Kidney epithelial cell (primary cell): ENCODE measurements around the gene LZTFL1. TPM values are rescaled to one million over a fixed set of nuclear protein-coding genes. Genes with fewer than 3 reads are reported as not detected.

Source experiments
- DNase-seq: peaks from one replicate; pipeline ENCODE4 v3.0.0-alpha.2; 2010; ENCODE audit warnings: low read depth
- H3K27me3 ChIP-seq: 2 replicates; pipeline ENCODE4 v1.6.0; 2011; ENCODE audit warnings: low read length; ENCODE audit not compliant: control insufficient read depth, insufficient read depth
- H3K36me3 ChIP-seq: 2 replicates; pipeline ENCODE4 v1.5.1; 2011; ENCODE audit warnings: low read length; ENCODE audit not compliant: control insufficient read depth, insufficient read depth
- H3K4me3 ChIP-seq: 2 replicates; pipeline ENCODE4 v1.5.1; 2011; ENCODE audit warnings: low read depth, mild to moderate bottlenecking, control low read depth, low read length
- total RNA-seq: library from RNA; depleted of rRNA; stranded (reverse); fragments of >200 nt; gene quantifications from 2 replicates; pipeline ENCODE4 v1.2.3, GENCODE V29; 2015
- TF ChIP-seq, protein P1 (sequence below): IDR thresholded peaks from 2 replicates; pipeline ENCODE4 v1.5.1; 2011; ENCODE audit warnings: mild to moderate bottlenecking, moderate library complexity, low read length, control low read depth, inconsistent platforms; ENCODE audit not compliant: insufficient read depth, poor library complexity, severe bottlenecking

LZTFL1 gene
- total RNA-seq, 1 donor from 2014 or later = 28.2 TPM

GRCh38 chr3:45807681-45808540 lies 34.0 kb downstream of the LZTFL1 start:
- TF ChIP-seq, protein P1, sequence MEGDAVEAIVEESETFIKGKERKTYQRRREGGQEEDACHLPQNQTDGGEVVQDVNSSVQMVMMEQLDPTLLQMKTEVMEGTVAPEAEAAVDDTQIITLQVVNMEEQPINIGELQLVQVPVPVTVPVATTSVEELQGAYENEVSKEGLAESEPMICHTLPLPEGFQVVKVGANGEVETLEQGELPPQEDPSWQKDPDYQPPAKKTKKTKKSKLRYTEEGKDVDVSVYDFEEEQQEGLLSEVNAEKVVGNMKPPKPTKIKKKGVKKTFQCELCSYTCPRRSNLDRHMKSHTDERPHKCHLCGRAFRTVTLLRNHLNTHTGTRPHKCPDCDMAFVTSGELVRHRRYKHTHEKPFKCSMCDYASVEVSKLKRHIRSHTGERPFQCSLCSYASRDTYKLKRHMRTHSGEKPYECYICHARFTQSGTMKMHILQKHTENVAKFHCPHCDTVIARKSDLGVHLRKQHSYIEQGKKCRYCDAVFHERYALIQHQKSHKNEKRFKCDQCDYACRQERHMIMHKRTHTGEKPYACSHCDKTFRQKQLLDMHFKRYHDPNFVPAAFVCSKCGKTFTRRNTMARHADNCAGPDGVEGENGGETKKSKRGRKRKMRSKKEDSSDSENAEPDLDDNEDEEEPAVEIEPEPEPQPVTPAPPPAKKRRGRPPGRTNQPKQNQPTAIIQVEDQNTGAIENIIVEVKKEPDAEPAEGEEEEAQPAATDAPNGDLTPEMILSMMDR = no peak
- DNase-seq = no peak
- H3K27me3 ChIP-seq = no peaks in the 10 kb centered on the region
- no peaks in the 10 kb centered on the region for H3K36me3 ChIP-seq
- no peak overlapping the region for H3K4me3 ChIP-seq

DNA sequence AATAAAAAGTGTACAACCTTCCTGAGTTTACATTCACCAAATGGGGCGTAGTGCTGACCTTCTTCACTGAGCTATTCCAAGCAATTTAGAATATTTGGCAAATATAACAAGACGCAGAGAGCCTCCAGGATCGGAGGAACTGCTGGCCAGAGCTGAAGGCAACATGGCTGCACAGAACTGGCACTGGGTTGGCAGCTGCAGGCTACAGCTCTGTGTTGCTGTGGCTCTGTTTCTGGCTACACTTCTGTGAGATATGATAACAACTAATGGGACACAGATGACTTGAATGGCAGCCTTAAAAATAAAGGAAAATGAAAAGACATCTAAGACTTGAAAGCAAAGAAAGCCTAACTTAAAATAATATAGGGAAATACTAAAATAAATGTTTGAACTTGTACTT lies 34.8 kb downstream of the LZTFL1 start:
- Histone ChIP-seq H3K27me3 (no peaks in the 10 kb centered on the region), H3K36me3 (no peaks in the 10 kb centered on the region), H3K4me3 (no peak overlapping the region)
- TF ChIP-seq, protein P1 = no peak
- DNase-seq = no peak

GRCh38 chr3:45806072-45806471 lies 35.8 kb downstream of the LZTFL1 start:
- H3K36me3 ChIP-seq = no peaks in the 10 kb centered on the region
- no peak for DNase-seq
- no peaks in the 10 kb centered on the region for H3K27me3 ChIP-seq
- TF ChIP-seq, protein P1 = no peak
- H3K4me3 ChIP-seq = no peak overlapping the region

GRCh38 chr3:45803252-45803935 lies 38.5 kb downstream of the LZTFL1 start:
- TF ChIP-seq, protein P1 = no peak
- Histone ChIP-seq H3K4me3 (no peak overlapping the region), H3K27me3 (no peaks in the 10 kb centered on the region), H3K36me3 (no peaks in the 10 kb centered on the region)
- DNase-seq = no peak

- TF ChIP-seq, protein P1 = no peak
- no peaks in the 10 kb centered on the region for H3K36me3 ChIP-seq
- no peak overlapping the region for H3K4me3 ChIP-seq
- DNase-seq = no peak
- no peaks in the 10 kb centered on the region for H3K27me3 ChIP-seq
These were observed 39.8 kb downstream of the LZTFL1 start for GRCh38 chr3:45802146-45802545.
